Limb (tissue), 2 donors: Measurements from ENCODE around the gene RFTN1.

ENCODE experiments used
- DNase-seq, 2 donors: peaks; one replicate each; pipeline ENCODE4 v3.0.0-alpha.2; 2016; ENCODE audit errors: extremely low spot score in 2 of 2

The RFTN1 gene

GRCh38 chr3:16361087-16361486 lies 152.4 kb downstream of the RFTN1 start:
- no peak for DNase-seq

GRCh38 chr3:16359331-16359730 lies 154.2 kb downstream of the RFTN1 start:
- DNase-seq: no peak

GRCh38 chr3:16358336-16358735 lies 155.2 kb downstream of the RFTN1 start:
- DNase-seq: no peak

DNA sequence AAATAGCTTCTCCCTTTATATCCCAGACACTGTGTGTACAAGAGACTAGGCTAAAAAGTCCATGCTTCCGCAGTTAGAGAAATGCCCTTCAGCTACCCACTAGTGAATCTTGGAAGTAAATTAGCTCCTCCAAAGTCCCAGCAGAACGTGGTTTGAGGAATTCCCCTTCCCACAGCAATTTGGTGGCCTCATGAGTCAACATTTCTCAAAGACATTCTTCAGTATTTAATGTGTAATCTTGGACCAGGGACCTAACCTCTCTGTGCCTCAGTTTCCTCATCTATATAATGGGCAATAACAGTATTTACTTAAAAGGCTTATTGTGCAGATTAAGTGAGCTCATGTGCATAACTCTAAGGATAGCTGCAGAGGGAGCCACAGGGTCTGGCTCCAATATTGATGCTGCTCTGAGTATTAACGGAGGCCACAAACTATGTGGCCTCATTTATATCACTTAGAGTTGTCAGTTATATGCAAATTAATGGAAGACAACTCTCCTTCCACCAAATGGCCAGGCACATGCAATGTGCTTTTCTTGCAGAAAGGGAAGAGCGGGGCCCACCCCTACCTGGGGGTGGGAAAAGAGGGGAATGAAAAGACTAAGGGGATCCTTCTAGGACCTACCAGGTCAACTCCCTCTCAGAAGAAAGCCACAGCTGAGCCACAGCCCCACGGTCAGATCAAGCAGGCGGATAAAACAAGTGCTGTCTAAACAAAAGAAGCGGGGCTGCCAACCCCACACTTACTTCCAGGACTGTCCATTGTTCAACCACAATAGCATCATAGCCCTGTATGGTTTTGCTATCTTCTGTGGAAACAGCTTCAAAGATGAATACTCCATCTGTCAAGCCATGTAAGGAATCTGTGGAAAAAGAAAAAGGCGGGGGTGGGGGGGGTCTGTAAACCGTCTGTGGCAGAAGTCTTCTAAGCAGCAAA lies 156.0 kb downstream of the RFTN1 start:
- no peak for DNase-seq

DNA sequence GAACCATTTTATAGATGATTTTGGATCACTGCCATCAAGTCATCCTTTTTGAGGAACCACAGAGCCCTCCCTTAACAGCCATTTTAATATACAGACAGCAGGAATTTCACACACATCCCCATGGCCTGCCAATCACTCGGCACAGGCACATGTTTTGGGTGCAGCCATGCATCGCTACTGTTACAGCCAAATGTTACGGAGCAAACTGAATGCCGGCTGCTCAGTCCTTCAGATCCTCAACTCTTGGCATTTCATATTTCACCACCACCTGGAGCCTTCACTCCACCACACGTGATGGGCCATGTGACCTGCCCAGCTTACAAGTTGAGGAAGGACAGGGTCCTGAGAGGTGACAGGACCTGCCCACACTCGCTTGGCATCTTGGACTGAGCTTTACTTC lies 157.7 kb downstream of the RFTN1 start:
- DNase-seq: no peak

- DNase-seq: no peak
Observed at GRCh38 chr3:16354291-16354690, 159.2 kb downstream of the RFTN1 start.

DNA sequence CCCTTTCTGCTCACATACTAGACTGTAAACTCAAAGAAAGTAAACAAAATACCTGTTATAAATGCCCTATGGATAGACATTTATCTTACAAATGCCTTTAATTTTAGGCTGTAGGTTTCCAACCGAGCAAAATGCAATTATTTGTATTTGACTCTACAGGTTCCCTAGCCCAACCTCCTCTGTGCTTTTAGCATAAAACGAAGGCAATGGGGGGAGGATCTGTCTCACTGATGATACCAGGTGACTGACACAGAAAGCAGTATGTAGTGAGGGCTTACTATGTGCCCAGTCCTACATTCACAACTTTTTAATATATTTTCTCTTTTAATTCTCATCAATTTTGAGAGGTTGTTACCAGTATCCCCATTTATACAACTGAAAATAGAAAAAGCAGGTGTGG lies 161.1 kb downstream of the RFTN1 start:
- DNase-seq: no peak

DNA sequence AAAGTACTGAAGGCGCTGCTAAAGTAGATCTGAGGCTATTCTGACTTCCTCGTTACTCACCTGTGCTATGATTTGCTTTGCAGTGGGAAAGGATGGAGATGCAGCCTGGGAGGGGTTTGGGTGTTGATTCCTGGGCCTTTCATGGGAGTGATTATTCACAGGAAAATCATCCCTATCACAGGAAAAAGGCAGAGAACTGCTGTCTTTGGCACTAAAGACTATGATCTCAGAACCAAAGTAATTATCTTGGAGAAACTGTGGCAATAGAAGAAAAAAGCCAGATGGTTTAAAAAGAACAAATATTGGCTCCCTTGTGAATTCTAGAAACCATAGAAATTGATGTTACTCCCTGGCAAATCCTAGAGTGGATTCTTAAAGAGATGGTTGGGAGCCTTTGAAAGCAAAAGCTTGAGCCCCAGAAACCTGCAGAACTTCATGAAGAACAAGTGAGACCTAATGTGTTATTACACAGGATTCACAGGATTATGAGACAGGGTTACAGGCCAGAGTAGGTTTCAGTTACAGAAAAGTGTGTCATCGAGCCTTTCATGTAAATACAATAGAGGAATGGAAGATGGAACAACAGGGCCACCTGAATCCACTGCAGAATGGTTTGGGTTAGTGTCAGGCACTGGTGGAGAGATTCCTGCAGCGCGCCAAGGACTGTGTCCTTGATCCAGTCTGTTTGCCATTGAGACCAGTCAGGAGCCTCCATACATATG lies 162.7 kb downstream of the RFTN1 start:
- no peak for DNase-seq

DNA sequence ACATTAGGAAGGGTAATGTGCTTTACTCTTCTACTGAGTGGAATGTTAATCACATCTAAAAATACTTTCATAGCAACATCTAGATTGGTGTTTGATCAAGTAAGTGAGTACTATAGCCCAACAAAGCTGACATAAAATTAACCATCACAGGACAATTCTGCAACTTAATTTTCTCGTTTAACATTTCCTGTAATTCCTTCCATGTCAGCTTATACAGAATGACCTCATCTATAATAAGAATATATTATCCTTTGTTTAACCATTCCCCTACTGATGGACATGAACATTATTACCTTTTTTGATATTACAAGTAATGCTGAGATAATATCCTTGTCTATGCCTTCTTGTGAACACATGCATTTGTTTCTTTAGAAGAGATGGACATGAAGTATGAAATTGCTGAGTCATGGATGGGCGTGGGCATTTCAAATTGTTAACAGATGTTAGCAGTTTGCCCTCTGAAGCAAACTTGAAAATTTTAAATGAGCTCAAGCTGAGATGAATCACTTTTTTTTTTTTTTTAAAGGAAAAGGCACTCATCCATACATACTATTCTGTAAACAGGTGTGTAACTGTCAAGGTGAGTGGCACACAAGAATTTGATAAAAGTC lies 163.4 kb downstream of the RFTN1 start:
- DNase-seq: no peak

GRCh38 chr3:16347548-16347947 lies 166.0 kb downstream of the RFTN1 start:
- no peak for DNase-seq

DNA sequence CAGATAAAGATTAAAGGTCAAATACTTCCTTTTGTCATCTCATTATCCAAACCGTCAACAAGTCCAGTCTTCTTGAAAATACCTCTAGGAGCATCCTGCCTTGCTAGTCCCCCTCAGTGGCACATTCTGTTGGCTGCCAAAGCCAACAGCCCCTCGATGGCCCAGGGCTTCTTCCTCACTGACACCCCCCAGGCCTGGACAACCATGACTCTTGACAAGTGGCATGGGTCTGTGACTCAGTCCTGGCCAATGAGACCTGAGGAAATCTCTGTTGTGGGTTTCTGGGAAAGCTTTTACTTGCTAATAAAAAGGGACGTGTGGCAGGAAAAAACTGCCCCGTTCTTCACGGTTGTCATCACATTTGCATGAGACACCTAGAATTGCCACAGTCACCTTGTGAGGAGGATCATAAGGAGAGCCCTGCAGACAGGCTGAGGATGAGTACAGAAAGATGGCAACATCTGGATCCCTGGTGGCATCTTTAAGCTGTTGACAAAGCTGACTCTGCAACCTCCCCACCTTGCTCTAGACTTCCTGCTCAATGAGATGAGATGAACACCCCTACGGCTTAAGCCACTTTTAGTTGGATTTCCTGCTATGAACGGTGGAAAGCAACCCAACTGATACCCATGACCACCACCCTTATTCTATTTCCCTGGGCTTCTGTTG lies 167.0 kb downstream of the RFTN1 start:
- DNase-seq: no peak

DNA sequence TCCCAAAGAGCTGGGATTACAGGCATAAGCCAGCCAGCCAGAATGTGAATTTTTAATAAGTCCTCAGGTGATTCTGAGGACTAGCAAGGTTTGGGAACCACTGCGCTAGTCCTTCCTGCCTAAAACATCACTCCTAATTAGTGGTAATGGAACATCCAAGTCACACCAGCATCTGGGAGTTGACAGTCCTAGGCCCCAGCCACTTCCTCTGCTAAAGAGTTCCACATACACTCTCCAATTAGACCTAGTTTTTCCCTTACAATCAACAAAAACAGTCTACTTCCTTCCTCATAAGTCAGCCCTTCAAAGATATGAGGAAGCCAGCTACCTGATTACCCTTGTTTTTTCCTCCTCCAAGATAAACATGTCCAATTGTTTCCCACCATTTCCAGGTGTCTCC lies 170.4 kb downstream of the RFTN1 start:
- no peak for DNase-seq

DNA sequence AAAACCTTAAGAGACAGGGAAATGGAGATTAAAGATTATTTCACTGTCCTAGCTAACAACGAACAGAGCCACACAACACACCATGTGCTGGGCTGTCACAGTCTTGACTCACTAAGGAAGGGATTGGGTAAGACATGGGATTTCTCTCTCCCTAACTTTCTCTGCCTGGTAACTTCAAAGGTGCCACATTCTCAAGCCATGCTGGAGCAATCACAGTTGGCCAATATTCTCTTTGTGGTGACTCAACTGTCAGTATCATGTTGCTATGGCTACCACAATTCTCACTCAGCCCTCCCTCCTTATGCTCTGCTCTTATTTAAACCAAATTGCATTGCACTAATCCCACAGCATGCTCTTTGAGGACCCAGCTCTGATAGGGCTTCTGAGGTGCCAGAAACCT lies 174.5 kb downstream of the RFTN1 start:
- DNase-seq: no peak

DNA sequence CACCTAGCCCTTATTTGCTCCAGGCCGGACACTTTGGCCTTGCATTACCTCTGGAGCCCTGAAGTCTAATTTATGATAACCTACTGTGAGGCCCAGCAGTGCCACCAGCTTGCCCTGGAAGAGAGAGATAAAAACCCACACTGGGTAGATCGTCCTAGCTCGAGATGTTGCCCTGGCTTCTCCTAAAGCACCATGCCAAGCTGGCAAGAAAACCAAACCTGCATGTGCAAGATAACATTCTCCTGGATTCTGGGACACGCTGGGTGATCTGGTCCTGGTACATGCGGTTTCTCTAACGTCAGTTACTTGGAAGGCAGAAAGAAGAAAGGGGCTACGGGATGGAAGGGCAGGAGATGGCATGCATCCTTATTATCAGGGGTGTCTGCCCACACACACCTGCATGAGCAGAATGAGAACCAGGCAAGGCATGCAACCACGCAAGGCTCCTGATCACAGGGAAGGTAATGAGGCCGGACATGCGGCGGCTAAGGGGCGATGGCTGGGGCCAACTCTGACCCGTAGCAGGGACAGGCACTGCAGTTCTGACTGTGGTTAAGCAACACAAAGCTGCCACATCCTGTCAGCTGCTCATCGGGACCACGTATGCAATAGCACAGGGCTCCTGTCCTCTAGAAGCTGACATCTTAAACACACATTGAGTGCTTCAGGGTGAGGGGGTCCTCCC lies 175.5 kb downstream of the RFTN1 start:
- no peak for DNase-seq

GRCh38 chr3:16336825-16337224 lies 176.7 kb downstream of the RFTN1 start:
- DNase-seq: no peak

- no peak for DNase-seq
Observed at GRCh38 chr3:16335772-16336645, 177.5 kb downstream of the RFTN1 start.

- no peak for DNase-seq
Observed at GRCh38 chr3:16335333-16335732, 178.2 kb downstream of the RFTN1 start.

- DNase-seq: no peak
Observed at GRCh38 chr3:16334909-16335308, 178.6 kb downstream of the RFTN1 start.

DNA sequence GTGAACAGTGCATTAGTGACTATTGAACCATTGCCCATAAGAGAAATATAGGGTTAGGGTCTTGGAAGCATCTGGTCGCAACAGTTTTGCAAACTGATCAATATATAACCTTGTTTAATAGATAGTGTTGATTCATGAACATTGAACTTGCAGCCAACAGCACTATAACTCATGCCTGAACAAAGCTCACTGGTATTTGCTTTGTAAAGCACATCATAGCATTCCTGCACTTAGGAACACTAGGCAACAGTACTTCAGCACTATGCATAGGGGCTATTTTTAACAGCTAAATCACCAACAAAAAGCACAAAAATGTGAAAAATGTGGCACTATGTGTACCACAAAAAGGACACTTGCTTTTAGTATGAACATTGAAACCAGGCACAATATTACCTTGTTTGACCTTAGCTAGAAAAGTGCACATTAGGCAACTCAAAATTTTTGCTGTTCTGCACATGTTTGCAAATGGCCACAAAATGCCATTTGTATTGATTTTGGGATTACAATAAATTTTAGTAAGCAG lies 180.5 kb downstream of the RFTN1 start:
- no peak for DNase-seq

DNA sequence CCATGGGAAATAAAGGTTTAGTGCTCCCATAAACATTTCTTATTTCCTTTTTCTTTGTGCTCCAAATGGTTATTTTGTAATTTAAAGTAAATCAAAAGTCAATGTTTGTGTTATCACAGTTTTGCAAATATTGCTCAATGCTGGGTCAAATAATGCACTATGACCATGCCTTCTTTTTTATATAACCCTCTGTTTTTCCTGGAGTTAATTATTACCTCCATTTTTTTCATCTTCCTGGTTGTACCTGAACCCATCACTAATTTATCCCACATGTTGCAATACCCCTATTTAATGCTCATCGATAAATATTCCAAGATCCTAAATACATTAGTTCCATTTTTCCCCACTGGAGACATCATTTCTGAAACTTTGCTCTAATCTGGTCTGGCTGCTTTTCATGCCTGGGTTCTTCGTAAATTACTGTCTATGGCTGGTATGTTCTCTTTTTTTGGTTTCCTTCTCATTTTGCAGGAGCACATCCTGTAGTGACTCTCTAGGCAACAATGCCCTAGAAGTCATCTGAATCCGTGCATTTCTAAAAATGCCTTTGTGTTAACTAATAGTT lies 182.1 kb downstream of the RFTN1 start:
- no peak for DNase-seq
